H9 (cell line): ENCODE data around the gene YBEY. TPM values are rescaled to one million over a fixed set of nuclear protein-coding genes. Genes with fewer than 3 reads are reported as not detected.

Experiments used
- DNase-seq: peaks from one replicate; pipeline ENCODE4 v3.0.0-alpha.2; 2017
- H2AFZ ChIP-seq: one replicate; pipeline ENCODE4 v1.6.1; 2013; ENCODE audit warnings: mild to moderate bottlenecking, low read length, control low read depth, moderate library complexity
- H2AK5ac ChIP-seq: 2 replicates; pipeline ENCODE4 v1.6.1; 2013; ENCODE audit warnings: low read length, control low read depth, mixed read lengths; ENCODE audit not compliant: insufficient read length
- H2BK120ac ChIP-seq: one replicate; pipeline ENCODE4 v1.6.1; 2013; ENCODE audit warnings: low read depth, mild to moderate bottlenecking, low read length, control low read depth, inconsistent platforms; ENCODE audit not compliant: poor library complexity, severe bottlenecking
- H2BK12ac ChIP-seq: 2 replicates; pipeline ENCODE4 v1.6.1; 2013; ENCODE audit warnings: low read length, control low read depth, mixed read lengths, low read depth; ENCODE audit not compliant: insufficient read length
- H2BK15ac ChIP-seq: 2 replicates; pipeline ENCODE4 v1.6.1; 2013; ENCODE audit warnings: low read depth, low read length, control low read depth
- H2BK20ac ChIP-seq: one replicate; pipeline ENCODE4 v1.6.1; 2013; ENCODE audit warnings: low read depth, mild to moderate bottlenecking, low read length, control low read depth, inconsistent platforms; ENCODE audit not compliant: poor library complexity, severe bottlenecking
- H2BK5ac ChIP-seq: 2 replicates; pipeline ENCODE4 v1.6.1; 2013; ENCODE audit warnings: low read length, control low read depth, mixed read lengths; ENCODE audit not compliant: insufficient read length
- H3K14ac ChIP-seq: 2 replicates; pipeline ENCODE4 v1.6.1; 2013; ENCODE audit warnings: low read length, control low read depth; ENCODE audit not compliant: insufficient read depth
- H3K18ac ChIP-seq: 2 replicates; pipeline ENCODE4 v1.6.1; 2013; ENCODE audit warnings: low read depth, mild to moderate bottlenecking, mixed read lengths, low read length, control low read depth; ENCODE audit not compliant: insufficient read length
- H3K23ac ChIP-seq: 2 replicates; pipeline ENCODE4 v1.6.1; 2013; ENCODE audit warnings: low read length, control low read depth, mixed read lengths, low read depth; ENCODE audit not compliant: insufficient read length
- H3K23me2 ChIP-seq: 2 replicates; pipeline ENCODE4 v1.6.1; 2013; ENCODE audit warnings: low read depth, mild to moderate bottlenecking, mixed read lengths, low read length, control low read depth; ENCODE audit not compliant: insufficient read length, poor library complexity, severe bottlenecking
- H3K27ac ChIP-seq: 2 replicates; pipeline ENCODE4 v1.5.1; 2013; ENCODE audit warnings: low read length, control low read depth, mixed read lengths, low read depth; ENCODE audit not compliant: insufficient read length
- H3K27me3 ChIP-seq: 2 replicates; pipeline ENCODE4 v1.6.1; 2013; ENCODE audit warnings: low read length, control low read depth, inconsistent platforms; ENCODE audit not compliant: insufficient read depth
- H3K4ac ChIP-seq: 2 replicates; pipeline ENCODE4 v1.6.1; 2013; ENCODE audit warnings: low read depth, mild to moderate bottlenecking, control low read depth, inconsistent platforms, low read length, moderate library complexity
- H3K4me1 ChIP-seq: 2 replicates; pipeline ENCODE4 v1.6.1; 2013; ENCODE audit warnings: low read length, control low read depth, inconsistent platforms; ENCODE audit not compliant: insufficient read depth
- H3K4me2 ChIP-seq: 2 replicates; pipeline ENCODE4 v1.6.1; 2013; ENCODE audit warnings: low read length, control low read depth, mixed read lengths; ENCODE audit not compliant: insufficient read length, insufficient read depth
- H3K56ac ChIP-seq: 2 replicates; pipeline ENCODE4 v1.6.1; 2013; ENCODE audit warnings: low read depth, mild to moderate bottlenecking, mixed read lengths, low read length, control low read depth; ENCODE audit not compliant: insufficient read length
- H3K79me1 ChIP-seq: 2 replicates; pipeline ENCODE4 v1.6.1; 2013; ENCODE audit warnings: low read depth, mild to moderate bottlenecking, moderate library complexity, low read length, control low read depth, inconsistent platforms; ENCODE audit not compliant: insufficient read depth, poor library complexity, severe bottlenecking
- H3K79me2 ChIP-seq: 2 replicates; pipeline ENCODE4 v1.6.1; 2013; ENCODE audit warnings: low read length, control low read depth, inconsistent platforms; ENCODE audit not compliant: insufficient read depth
- H3K9ac ChIP-seq: 2 replicates; pipeline ENCODE4 v1.6.1; 2013; ENCODE audit warnings: low read length, control low read depth, mixed read lengths; ENCODE audit not compliant: insufficient read length; ENCODE audit errors: extremely low read depth
- H3K9me3 ChIP-seq: one replicate; pipeline ENCODE4 v1.6.1; 2013; ENCODE audit warnings: low read depth, low read length, inconsistent platforms; ENCODE audit not compliant: control insufficient read depth
- H3T11ph ChIP-seq: one replicate; pipeline ENCODE4 v1.6.1; 2013; ENCODE audit warnings: mild to moderate bottlenecking, low read length, control low read depth, inconsistent platforms
- H4K20me1 ChIP-seq: one replicate; pipeline ENCODE4 v1.6.1; 2013; ENCODE audit not compliant: control insufficient read depth, insufficient read length, insufficient read depth
- H4K5ac ChIP-seq: 2 replicates; pipeline ENCODE4 v1.6.1; 2013; ENCODE audit warnings: low read depth, mild to moderate bottlenecking, mixed read lengths, low read length, control low read depth; ENCODE audit not compliant: insufficient read length
- H4K8ac ChIP-seq: replicated peaks from 2 replicates; pipeline ENCODE4 v1.6.1; 2013; ENCODE audit warnings: low read length, control low read depth, mixed read lengths, low read depth; ENCODE audit not compliant: insufficient read length
- H4K91ac ChIP-seq: 2 replicates; pipeline ENCODE4 v1.6.1; 2013; ENCODE audit warnings: low read depth, mild to moderate bottlenecking, moderate library complexity, mixed read lengths, low read length, control low read depth; ENCODE audit not compliant: insufficient read length
- H3K27ac Mint-ChIP-seq, 3 experiments: 2 replicates in 2 of 3; 3 replicates in 1 of 3; pipeline ENCODE4 v1.8.0; 2020 to 2021; ENCODE audit warnings: mixed read lengths in 3 of 3, mild to moderate bottlenecking in 1 of 3, moderate library complexity in 1 of 3
- H3K27me3 Mint-ChIP-seq: 2 replicates; pipeline ENCODE4 v1.8.0; 2021; ENCODE audit warnings: low read depth, mild to moderate bottlenecking, moderate library complexity, mixed read lengths
- H3K36me3 Mint-ChIP-seq, 3 experiments: 2 replicates in 2 of 3; 3 replicates in 1 of 3; pipeline ENCODE4 v1.8.0; 2020 to 2021; ENCODE audit warnings: low read depth in 3 of 3, mixed read lengths in 3 of 3; ENCODE audit not compliant: insufficient read depth in 1 of 3
- H3K4me1 Mint-ChIP-seq, 2 experiments: 2 replicates each; pipeline ENCODE4 v1.8.0; 2020; ENCODE audit warnings: mixed read lengths in 2 of 2
- H3K4me3 Mint-ChIP-seq, 2 experiments: 2 replicates in 1 of 2; 3 replicates in 1 of 2; pipeline ENCODE4 v1.8.0; 2020 to 2021; ENCODE audit warnings: mild to moderate bottlenecking in 2 of 2, mixed read lengths in 2 of 2, moderate library complexity in 1 of 2
- H3K9me3 Mint-ChIP-seq, 2 experiments: 2 replicates in 1 of 2; 3 replicates in 1 of 2; pipeline ENCODE4 v1.8.0; 2020; ENCODE audit warnings: mild to moderate bottlenecking in 2 of 2, mixed read lengths in 2 of 2, moderate library complexity in 1 of 2
- CTCF ChIP-seq: fragments of 200-600 bp; sonication (generic); conservative IDR thresholded peaks from 3 replicates; pipeline ENCODE4 v1.8.0; 2021; ENCODE audit warnings: antibody characterized with exemption, mild to moderate bottlenecking
- WGBS: extraction: QIAGEN DNeasy Blood & Tissue Kit; methylation state at CpG from one replicate; pipeline ENCODE4 v1.1.7; 2013; ENCODE audit warnings: missing lambda C conversion rate, low lambda C conversion rate, mixed read lengths; ENCODE audit not compliant: insufficient read length; ENCODE audit errors: extremely low coverage; 5-methylcytosine and 5-hydroxymethylcytosine counted together
- total RNA-seq: library from RNA; stranded (reverse); gene quantifications from 2 replicates; pipeline ENCODE4 v1.2.1, GENCODE V29; 2021

The YBEY gene
- total RNA-seq, 1 experiment from 2014 or later, result 26.2 TPM

GRCh38 chr21:46328151-46328550 is 42.0 kb downstream of the YBEY start:
- H3K27ac ChIP-seq, result no peak overlapping the region
- H4K8ac ChIP-seq, result no peak overlapping the region
- no peak overlapping the region for H2BK15ac ChIP-seq
- peaks cover 3% of the 10 kb centered on the region; the same call in 1 of the 2 replicates for H3K79me2 ChIP-seq
- no peak overlapping the region for H2BK120ac ChIP-seq
- Mint-ChIP-seq H3K27ac (peak overlapping the region in 2 of 3 experiments; percentile 63 to 88; a peak in 2 of 7 replicates), H3K27me3 (no peaks in the 10 kb centered on the region), H3K9me3 (no peaks in the 10 kb centered on the region), H3K4me1 (peaks cover 11 to 12% of the 10 kb centered on the region in 2 experiments), H3K36me3 (peaks cover 38 to 61% (median 56%) of the 10 kb centered on the region in 3 experiments), H3K4me3 (no peak overlapping the region)
- H2AFZ ChIP-seq, result no peak overlapping the region
- no peak overlapping the region for H3K23ac ChIP-seq
- H3K79me1 ChIP-seq, result peaks cover 2% of the 10 kb centered on the region
- no peak for TF ChIP-seq CTCF
- no peak overlapping the region for H3K14ac ChIP-seq
- no peaks in the 10 kb centered on the region; the same call in 1 of the 2 replicates for H3K4me1 ChIP-seq
- no peak overlapping the region for H3T11ph ChIP-seq
- no peaks in the 10 kb centered on the region for H4K20me1 ChIP-seq
- H2BK20ac ChIP-seq, result no peak overlapping the region
- H3K23me2 ChIP-seq, result peaks cover 4% of the 10 kb centered on the region
- no peak overlapping the region for H3K4me2 ChIP-seq
- no peaks in the 10 kb centered on the region for H3K27me3 ChIP-seq
- H2BK12ac ChIP-seq, result no peak overlapping the region
- H3K9ac ChIP-seq, result no peak overlapping the region
- H3K18ac ChIP-seq, result no peak overlapping the region
- no CpG with 5 or more reads among the region's 5 CpGs for WGBS
- no peak overlapping the region for H2AK5ac ChIP-seq
- H4K5ac ChIP-seq, result no peak overlapping the region
- no peak overlapping the region for H3K56ac ChIP-seq
- H3K9me3 ChIP-seq, result no peaks in the 10 kb centered on the region
- no peak overlapping the region for H3K4ac ChIP-seq
- no peak overlapping the region for H2BK5ac ChIP-seq
- H4K91ac ChIP-seq, result no peak overlapping the region
- DNase-seq, result no peak
